H1 (cell line): ENCODE data around the gene TRAF1. TPM values are rescaled to one million over a fixed set of nuclear protein-coding genes. Genes with fewer than 3 reads are reported as not detected.

Experiments
- CTCF ChIA-PET: fragments of 300-600 bp; sonication (Branson Sonifier 250); formaldehyde crosslinking; loops from one replicate; lab custom pipeline; 2021; ENCODE audit not compliant: partially characterized antibody; lab: Charles Lee
- POLR2A ChIA-PET: fragments of 300-600 bp; sonication (Branson Sonifier 250); formaldehyde crosslinking; loops from one replicate; lab custom pipeline; 2021; ENCODE audit warnings: inconsistent platforms; ENCODE audit not compliant: partially characterized antibody; lab: Charles Lee
- DNase-seq, 2 experiments: peaks; one replicate each; pipeline versions ENCODE4 v3.0.0 to v3.0.0-alpha.2; 2010 to 2022; ENCODE audit warnings: low spot score in 2 of 2, low read depth in 1 of 2, mixed read lengths in 1 of 2
- FAIRE-seq: peaks from 2 replicates; lab custom pipeline; 2011; peaks lifted over from hg19 to GRCh38; lab: Jason Lieb, UNC
- H2AFZ ChIP-seq: 2 replicates; pipeline ENCODE4 v1.8.1; 2012; ENCODE audit warnings: low read length, inconsistent platforms
- H2AK5ac ChIP-seq: 2 replicates; pipeline ENCODE4 v1.6.1; 2013; ENCODE audit warnings: low read depth, low read length
- H2BK120ac ChIP-seq: replicated peaks from 2 replicates; pipeline ENCODE3; 2013; ENCODE audit warnings: low read depth, low read length, inconsistent platforms
- H2BK12ac ChIP-seq: 2 replicates; pipeline ENCODE4 v1.6.1; 2013; ENCODE audit warnings: low read depth, low read length
- H2BK15ac ChIP-seq: 2 replicates; pipeline ENCODE4 v1.6.1; 2013; ENCODE audit warnings: low read length
- H2BK20ac ChIP-seq: 2 replicates; pipeline ENCODE4 v1.6.1; 2013; ENCODE audit warnings: low read length
- H2BK5ac ChIP-seq: 2 replicates; pipeline ENCODE4 v1.6.1; 2013; ENCODE audit warnings: low read depth, low read length
- H3K14ac ChIP-seq: 2 replicates; pipeline ENCODE4 v1.6.1; 2013; ENCODE audit warnings: inconsistent platforms; ENCODE audit not compliant: insufficient read length
- H3K18ac ChIP-seq: 2 replicates; pipeline ENCODE4 v1.6.1; 2013; ENCODE audit warnings: low read length; ENCODE audit errors: extremely low read depth
- H3K23ac ChIP-seq: 2 replicates; pipeline ENCODE4 v1.6.1; 2013; ENCODE audit warnings: inconsistent platforms; ENCODE audit not compliant: insufficient read length
- H3K23me2 ChIP-seq: 2 replicates; pipeline ENCODE4 v1.6.1; 2013; ENCODE audit warnings: low read depth, low read length
- H3K27ac ChIP-seq: 2 replicates; pipeline ENCODE4 v1.6.1; 2011; ENCODE audit warnings: low read depth, low read length, inconsistent platforms
- H3K27me3 ChIP-seq, 4 experiments: replicated peaks in 1 of 4; 1 replicate in 1 of 4; 2 replicates in 3 of 4; pipeline versions ENCODE4 v1.6.1 to v1.8.1; 2011 to 2013; ENCODE audit warnings: low read length in 3 of 4, mild to moderate bottlenecking in 3 of 4, inconsistent platforms in 2 of 4, mixed read lengths in 2 of 4, moderate library complexity in 1 of 4; ENCODE audit not compliant: control insufficient read depth in 3 of 4, insufficient read depth in 3 of 4; ENCODE audit errors: extremely low read depth in 1 of 4
- H3K36me3 ChIP-seq, 4 experiments: 2 replicates each; pipeline versions ENCODE4 v1.6.1 to v1.8.1; 2011 to 2013; ENCODE audit warnings: mild to moderate bottlenecking in 4 of 4, low read length in 3 of 4, moderate library complexity in 2 of 4, control low read depth in 1 of 4, inconsistent platforms in 1 of 4; ENCODE audit not compliant: insufficient read depth in 4 of 4, control insufficient read depth in 2 of 4
- H3K4ac ChIP-seq: replicated peaks from 2 replicates; pipeline ENCODE3; 2013; ENCODE audit warnings: low read length, low read depth, mixed read lengths, inconsistent platforms; ENCODE audit not compliant: insufficient read length
- H3K4me1 ChIP-seq, 4 experiments: replicated peaks in 1 of 4; 1 replicate in 1 of 4; 2 replicates in 3 of 4; pipeline versions ENCODE4 v1.6.1 to v1.8.1; 2011 to 2013; ENCODE audit warnings: low read length in 3 of 4, inconsistent platforms in 2 of 4, mixed read lengths in 1 of 4; ENCODE audit not compliant: insufficient read depth in 4 of 4, control insufficient read depth in 3 of 4
- H3K4me2 ChIP-seq, 2 experiments: 2 replicates each; pipeline versions ENCODE4 v1.6.1 to v1.8.1; 2011 to 2013; ENCODE audit warnings: low read depth in 2 of 2, low read length in 2 of 2, control low read depth in 1 of 2, inconsistent platforms in 1 of 2, mild to moderate bottlenecking in 1 of 2; ENCODE audit not compliant: insufficient read depth in 1 of 2
- H3K4me3 ChIP-seq, 4 experiments: fragments of 200-600, 300-600 bp in 1 of 4; sonication (generic), shearing (Covaris generic), sonication (Bioruptor Twin) in 1 of 4; 2 replicates each; pipeline versions ENCODE4 v1.5.1 to v1.8.1; 2011 to 2016; ENCODE audit warnings: low read length in 4 of 4, low read depth in 3 of 4, control low read depth in 2 of 4, inconsistent platforms in 2 of 4, mild to moderate bottlenecking in 2 of 4, mixed read lengths in 1 of 4, moderate library complexity in 1 of 4; ENCODE audit not compliant: insufficient read depth in 2 of 4; ENCODE audit errors: extremely low read depth in 1 of 4
- H3K56ac ChIP-seq: replicated peaks from 2 replicates; pipeline ENCODE3; 2013; ENCODE audit warnings: low read depth, mild to moderate bottlenecking, mixed read lengths, low read length, inconsistent platforms; ENCODE audit not compliant: insufficient read length
- H3K79me1 ChIP-seq: 2 replicates; pipeline ENCODE4 v1.6.1; 2013; ENCODE audit warnings: low read depth, low read length, control low read depth
- H3K79me2 ChIP-seq, 2 experiments: 2 replicates each; pipeline versions ENCODE4 v1.6.1 to v1.8.1; 2012 to 2013; ENCODE audit warnings: low read length in 2 of 2, mild to moderate bottlenecking in 2 of 2, inconsistent platforms in 1 of 2; ENCODE audit not compliant: insufficient read depth in 2 of 2, control insufficient read depth in 1 of 2
- H3K9ac ChIP-seq, 4 experiments: replicated peaks in 1 of 4; 1 replicate in 1 of 4; 2 replicates in 3 of 4; pipeline versions ENCODE4 v1.6.1 to v1.8.1; 2011 to 2013; ENCODE audit warnings: low read depth in 3 of 4, low read length in 3 of 4, control low read depth in 2 of 4, mild to moderate bottlenecking in 2 of 4, moderate library complexity in 2 of 4, inconsistent platforms in 1 of 4; ENCODE audit errors: extremely low read depth in 1 of 4
- H3K9me3 ChIP-seq, 2 experiments: 2 replicates each; pipeline versions ENCODE4 v1.6.1 to v1.8.1; 2012 to 2013; ENCODE audit warnings: mild to moderate bottlenecking in 2 of 2, moderate library complexity in 2 of 2, control low read depth in 1 of 2, inconsistent platforms in 1 of 2, low read depth in 1 of 2, low read length in 1 of 2, mixed read lengths in 1 of 2; ENCODE audit not compliant: insufficient read depth in 2 of 2
- H4K20me1 ChIP-seq, 2 experiments: replicated peaks in 1 of 2; 2 replicates each; pipeline versions ENCODE3 to v1.8.1; 2011 to 2013; ENCODE audit warnings: inconsistent platforms in 2 of 2, low read length in 2 of 2, mild to moderate bottlenecking in 1 of 2; ENCODE audit not compliant: insufficient read depth in 2 of 2, control insufficient read depth in 1 of 2
- H4K5ac ChIP-seq: 2 replicates; pipeline ENCODE4 v1.6.1; 2013; ENCODE audit warnings: low read length, low read depth, mixed read lengths, inconsistent platforms; ENCODE audit not compliant: insufficient read length
- H4K8ac ChIP-seq: 2 replicates; pipeline ENCODE4 v1.8.0; 2013; ENCODE audit warnings: mild to moderate bottlenecking, moderate library complexity, low read length, inconsistent platforms; ENCODE audit not compliant: insufficient read depth; ENCODE audit errors: extremely low read depth
- H4K91ac ChIP-seq: replicated peaks from 2 replicates; pipeline ENCODE3; 2013; ENCODE audit warnings: low read length, mixed read lengths, inconsistent platforms; ENCODE audit not compliant: insufficient read length
- CBX8 ChIP-seq: fragments of 300-800, 300-1000 bp; sonication (generic); IDR thresholded peaks from 2 replicates; pipeline ENCODE4 v1.7.1; 2016; ENCODE audit warnings: low read depth, low read length, borderline replicate concordance
- KDM1A ChIP-seq: fragments of 200-600, 300-600 bp; sonication (generic); IDR thresholded peaks from 2 replicates; pipeline ENCODE4 v1.7.1; 2016; ENCODE audit warnings: mild to moderate bottlenecking, low read length, borderline replicate concordance
- RAD21 ChIP-seq, 2 experiments: IDR thresholded peaks in 1 of 2; conservative IDR thresholded peaks in 1 of 2; 2 replicates each; pipeline ENCODE4 v1.6.1; 2011; ENCODE audit warnings: low read depth in 2 of 2, low read length in 2 of 2, improper control_type of control experiment in 1 of 2, inconsistent platforms in 1 of 2, mild to moderate bottlenecking in 1 of 2, moderate library complexity in 1 of 2
- WGBS, 2 experiments: shearing (Covaris generic) in 1 of 2; methylation state at CpG; one replicate each; pipeline versions ENCODE4 v1.1.6 to v1.1.7; 2013 to 2015; ENCODE audit warnings: low lambda C conversion rate in 2 of 2, mixed read lengths in 2 of 2, inconsistent platforms in 1 of 2, low coverage in 1 of 2, missing lambda C conversion rate in 1 of 2; ENCODE audit not compliant: insufficient replicate concordance in 2 of 2, insufficient coverage in 1 of 2, insufficient read length in 1 of 2; ENCODE audit errors: extremely low coverage in 1 of 2, missing lambda C conversion rate in 1 of 2; 5-methylcytosine and 5-hydroxymethylcytosine counted together
- polyA plus RNA-seq, 7 experiments: library from polyadenylated mRNA; depleted of rRNA in 3 of 7; stranded (reverse) in 5 of 7; unstranded in 2 of 7; fragments of >200 nt in 5 of 7; fragments of 200-250 nt in 2 of 7; gene quantifications; 1 replicate in 5 of 7; 2 replicates in 1 of 7; 4 replicates in 1 of 7; pipeline versions ENCODE4 v1.2.1 to v1.2.3, GENCODE V29; 2011 to 2013; ENCODE audit warnings: missing spikeins in 2 of 7, mixed read lengths in 2 of 7
- total RNA-seq: library from RNA; stranded (reverse); fragmentation: NEBNext Ultra II Directional; extraction: Animal tissue kit (Norgen Biotek cat#: 25700); gene quantifications from 2 replicates; pipeline ENCODE4 v1.2.1, GENCODE V29; 2021

TRAF1 gene
- total and polyA plus RNA-seq, 2 of the 8 experiments (the other 6 are each of a cell fraction or from before 2014, with no cell fraction given): 1.6 to 3.2 TPM

DNA sequence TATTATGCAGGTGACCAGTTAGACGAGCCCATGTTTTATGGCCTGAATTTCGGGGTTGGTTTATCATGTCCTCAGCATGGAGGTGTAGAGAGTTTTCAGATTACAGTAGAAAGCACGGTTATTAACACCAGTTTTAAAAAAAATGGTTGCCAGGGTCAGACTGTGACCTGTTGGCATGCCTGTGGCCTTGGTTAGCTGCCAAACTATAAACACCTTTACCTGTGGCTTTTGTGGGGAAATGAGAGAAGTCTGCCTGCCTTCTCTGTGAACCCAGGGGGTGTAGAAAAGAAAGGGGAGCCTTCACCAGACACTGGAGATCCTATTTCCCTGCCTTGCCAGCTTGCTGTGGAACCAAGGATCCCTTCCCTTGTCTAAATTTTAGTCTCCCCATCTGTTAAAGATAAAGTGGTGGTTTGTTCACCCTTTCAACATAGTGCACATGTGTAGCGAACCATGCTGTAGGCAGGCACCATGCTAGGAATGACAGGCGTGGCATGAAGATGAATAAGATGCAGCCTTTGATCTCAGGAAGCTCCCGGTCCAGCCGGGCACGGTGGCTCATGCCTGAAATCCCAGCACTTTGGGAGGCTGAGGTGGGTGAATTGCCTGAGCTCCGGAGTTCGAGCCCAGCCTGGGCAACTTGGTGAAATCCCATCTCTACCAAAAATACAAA lies 43.5 kb downstream of the TRAF1 start:
- H2AK5ac ChIP-seq: no peak overlapping the region
- no peaks in the 10 kb centered on the region for H3K9me3 ChIP-seq
- CTCF ChIA-PET: interaction anchor here (0.7 to 2.2 kb wide), 7 partner anchors 14 to 99 kb away, joined by 3 to 10 read pairs (median 3); no protein-coding TSS in a partner anchor
- no peak overlapping the region for H3K14ac ChIP-seq
- no peaks in the 10 kb centered on the region; the same call in 1 of the 2 replicates for H3K23me2 ChIP-seq
- no peak overlapping the region for H2BK12ac ChIP-seq
- H3K79me2 ChIP-seq: no peaks in the 10 kb centered on the region
- no peaks in the 10 kb centered on the region; a peak in 2 of 7 replicates for H3K27me3 ChIP-seq
- TF ChIP-seq RAD21 (IDR thresholded peaks at IDR 0.05 in 1 of 2, conservative IDR thresholded peaks at IDR 0.05 in 1 of 2; ENCODE audit: low read depth in 2 of 2, low read length in 2 of 2): no peak
- no peak for TF ChIP-seq CBX8
- no peak for TF ChIP-seq KDM1A
- H3K4me1 ChIP-seq: peaks cover 0 to 8% (median 5%) of the 10 kb centered on the region in 4 experiments; a peak in 6 of 7 replicates
- no peaks in the 10 kb centered on the region for H4K20me1 ChIP-seq
- no peak overlapping the region for H3K4ac ChIP-seq
- H2AFZ ChIP-seq: no peak overlapping the region
- no peaks in the 10 kb centered on the region for H3K79me1 ChIP-seq
- no peak overlapping the region for H3K27ac ChIP-seq
- H3K18ac ChIP-seq: no peak overlapping the region
- no peak overlapping the region for H2BK5ac ChIP-seq
- H4K5ac ChIP-seq: no peak overlapping the region
- 0 out of 2 replicates have a peak overlapping the region, but pooled peaks have one; percentile 8 for H2BK15ac ChIP-seq
- H3K56ac ChIP-seq: no peak overlapping the region
- no peak overlapping the region for H3K4me2 ChIP-seq
- no peak overlapping the region for H4K91ac ChIP-seq
- no peak overlapping the region for H3K23ac ChIP-seq
- FAIRE-seq: no peak
- 89% methylated on average over 10 of the region's 10 CpGs; no CpG with 5 or more reads in 1 of the 2 experiments for WGBS, 2 experiments
- no peak for DNase-seq
- H3K36me3 ChIP-seq: no peaks in the 10 kb centered on the region
- no peak overlapping the region for H2BK20ac ChIP-seq
- no peak overlapping the region for H3K9ac ChIP-seq
- H4K8ac ChIP-seq: no peak overlapping the region
- H2BK120ac ChIP-seq: no peak overlapping the region
- POLR2A ChIA-PET: interaction anchor here (0.5 to 2.0 kb wide), 3 partner anchors 10 to 33 kb away, joined by 4 to 12 read pairs (median 6); no protein-coding TSS in a partner anchor
- H3K4me3 ChIP-seq: no peak overlapping the region
